Panc1 (cell line): ENCODE data around the gene ECI2. TPM values are rescaled to one million over a fixed set of nuclear protein-coding genes. Genes with fewer than 3 reads are reported as not detected.

ENCODE experiments used
- ATAC-seq: fragments of 200-7000 bp; cut with Tn5 transposase; 2 replicates; pipeline ENCODE4 v1.9.1; 2020; ENCODE audit warnings: mild to moderate bottlenecking, moderate library complexity
- BruUV-seq: library from RNA; stranded (reverse); fragments of 400-500 nt; replicated peaks from 2 replicates; lab custom pipeline; 2021; lab: Mats Ljungman, UMichigan
- CTCF ChIA-PET: fragments of 300-600 bp; sonication (Branson Sonifier 250); formaldehyde crosslinking; loops from one replicate; lab custom pipeline; 2022; ENCODE audit warnings: antibody characterized with exemption; lab: Charles Lee
- POLR2A ChIA-PET: fragments of 300-600 bp; sonication (Branson Sonifier 250); formaldehyde crosslinking; loops from one replicate; lab custom pipeline; 2022; ENCODE audit warnings: antibody characterized with exemption; lab: Charles Lee
- DNase-seq: peaks from one replicate; pipeline ENCODE4 v3.0.0-alpha.2; 2010; ENCODE audit warnings: low read depth, low spot score
- H3K27ac ChIP-seq: 2 replicates; pipeline ENCODE4 v1.5.1; 2011; ENCODE audit warnings: mild to moderate bottlenecking, low read length, inconsistent platforms
- H3K27me3 ChIP-seq: fragments of 200-500 bp; sonication (Bioruptor generic); 2 replicates; pipeline ENCODE4 v1.6.0; 2014; ENCODE audit warnings: low read length, inconsistent platforms; ENCODE audit not compliant: control insufficient read depth, insufficient read depth
- H3K36me3 ChIP-seq: fragments of 200-500 bp; sonication (Bioruptor generic); 2 replicates; pipeline ENCODE4 v1.5.1; 2014; ENCODE audit warnings: inconsistent platforms, mild to moderate bottlenecking, low read length, moderate library complexity; ENCODE audit not compliant: control insufficient read depth, insufficient read depth
- H3K4me1 ChIP-seq: 2 replicates; pipeline ENCODE4 v1.5.1; 2011; ENCODE audit warnings: inconsistent platforms, mild to moderate bottlenecking, low read length, moderate library complexity; ENCODE audit not compliant: control insufficient read depth, insufficient read depth
- H3K4me3 ChIP-seq, 2 experiments: 2 replicates each; pipeline ENCODE4 v1.5.1; 2011 to 2012; ENCODE audit warnings: low read depth in 2 of 2, low read length in 2 of 2, mild to moderate bottlenecking in 2 of 2, inconsistent platforms in 1 of 2, moderate library complexity in 1 of 2
- H3K9me3 ChIP-seq: fragments of 200-500 bp; sonication (Bioruptor generic); 2 replicates; pipeline ENCODE4 v1.5.1; 2014; ENCODE audit warnings: low read depth, mild to moderate bottlenecking, inconsistent platforms, low read length, moderate library complexity; ENCODE audit not compliant: control insufficient read depth, insufficient read depth
- POLR2AphosphoS5 ChIP-seq: IDR thresholded peaks from 2 replicates; pipeline ENCODE4 v1.6.1; 2012; ENCODE audit warnings: mild to moderate bottlenecking, low read depth, low read length, moderate library complexity
- SIN3A ChIP-seq: IDR thresholded peaks from 2 replicates; pipeline ENCODE4 v1.6.1; 2012; ENCODE audit warnings: low read depth, mild to moderate bottlenecking, low read length, moderate library complexity, borderline replicate concordance; ENCODE audit not compliant: insufficient read depth
- TCF7L2 ChIP-seq: IDR thresholded peaks from 2 replicates; pipeline ENCODE4 v1.6.1; 2011; ENCODE audit warnings: mild to moderate bottlenecking, low read depth, low read length, inconsistent platforms
- in situ Hi-C: cut with HindIII; loops from 2 replicates; pipeline ENCODE4 v1.10.0; 2016; ENCODE audit warnings: low sequenced_read_pairs, low pct_unique_long_range_greater_than_20kb
- intact Hi-C: fragments of 100-400 bp; cut with micrococcal nuclease; formaldehyde crosslinking; loops from one replicate; pipeline ENCODE4 v1.10.0; 2022; ENCODE audit not compliant: unreplicated experiment
- total RNA-seq: library from RNA; stranded (reverse); gene quantifications from one replicate; pipeline ENCODE4 v1.2.1, GENCODE V29; 2021; ENCODE audit not compliant: unreplicated experiment
- TF ChIP-seq, protein P1 (sequence below), 2 experiments: IDR thresholded peaks; 2 replicates each; pipeline ENCODE4 v1.6.1; 2011 to 2012; ENCODE audit warnings: low read depth in 2 of 2, control low read depth in 1 of 2, low read length in 1 of 2, mild to moderate bottlenecking in 1 of 2, moderate library complexity in 1 of 2; ENCODE audit not compliant: insufficient read depth in 1 of 2
- TF ChIP-seq, protein P2 (sequence below): fragments of 450-650 bp; IDR thresholded peaks from 2 replicates; pipeline ENCODE4 v1.5.1; 2017; ENCODE audit warnings: mild to moderate bottlenecking

The ECI2 gene
- total RNA-seq, 1 experiment from 2014 or later: 34.5 TPM

- no TSS peak for BruUV-seq
These were observed 34.7 kb downstream of the ECI2 start for GRCh38 chr6:4100655-4101054.

GRCh38 chr6:4093288-4093687 lies 42.1 kb downstream of the ECI2 start:
- Histone ChIP-seq H3K9me3 (no peaks in the 10 kb centered on the region), H3K4me1 (no peaks in the 10 kb centered on the region), H3K27ac (no peak overlapping the region), H3K36me3 (no peaks in the 10 kb centered on the region), H3K27me3 (no peaks in the 10 kb centered on the region), H3K4me3 (no peak overlapping the region)
- intact Hi-C loops (no loop called here), in situ Hi-C loops (no loop called here)
- CTCF ChIA-PET: interaction anchor here (0.6 kb wide), 1 partner anchor 9 kb away, joined by 3 read pairs; no protein-coding TSS in a partner anchor
- POLR2A ChIA-PET: no interaction called here
- no peak for ATAC-seq
- TF ChIP-seq SIN3A (no peak), TCF7L2 (no peak), POLR2AphosphoS5 (no peak)
- TF ChIP-seq, protein P1, sequence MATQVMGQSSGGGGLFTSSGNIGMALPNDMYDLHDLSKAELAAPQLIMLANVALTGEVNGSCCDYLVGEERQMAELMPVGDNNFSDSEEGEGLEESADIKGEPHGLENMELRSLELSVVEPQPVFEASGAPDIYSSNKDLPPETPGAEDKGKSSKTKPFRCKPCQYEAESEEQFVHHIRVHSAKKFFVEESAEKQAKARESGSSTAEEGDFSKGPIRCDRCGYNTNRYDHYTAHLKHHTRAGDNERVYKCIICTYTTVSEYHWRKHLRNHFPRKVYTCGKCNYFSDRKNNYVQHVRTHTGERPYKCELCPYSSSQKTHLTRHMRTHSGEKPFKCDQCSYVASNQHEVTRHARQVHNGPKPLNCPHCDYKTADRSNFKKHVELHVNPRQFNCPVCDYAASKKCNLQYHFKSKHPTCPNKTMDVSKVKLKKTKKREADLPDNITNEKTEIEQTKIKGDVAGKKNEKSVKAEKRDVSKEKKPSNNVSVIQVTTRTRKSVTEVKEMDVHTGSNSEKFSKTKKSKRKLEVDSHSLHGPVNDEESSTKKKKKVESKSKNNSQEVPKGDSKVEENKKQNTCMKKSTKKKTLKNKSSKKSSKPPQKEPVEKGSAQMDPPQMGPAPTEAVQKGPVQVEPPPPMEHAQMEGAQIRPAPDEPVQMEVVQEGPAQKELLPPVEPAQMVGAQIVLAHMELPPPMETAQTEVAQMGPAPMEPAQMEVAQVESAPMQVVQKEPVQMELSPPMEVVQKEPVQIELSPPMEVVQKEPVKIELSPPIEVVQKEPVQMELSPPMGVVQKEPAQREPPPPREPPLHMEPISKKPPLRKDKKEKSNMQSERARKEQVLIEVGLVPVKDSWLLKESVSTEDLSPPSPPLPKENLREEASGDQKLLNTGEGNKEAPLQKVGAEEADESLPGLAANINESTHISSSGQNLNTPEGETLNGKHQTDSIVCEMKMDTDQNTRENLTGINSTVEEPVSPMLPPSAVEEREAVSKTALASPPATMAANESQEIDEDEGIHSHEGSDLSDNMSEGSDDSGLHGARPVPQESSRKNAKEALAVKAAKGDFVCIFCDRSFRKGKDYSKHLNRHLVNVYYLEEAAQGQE (IDR thresholded peaks at IDR 0.05; ENCODE audit: insufficient read depth in 1 of 2, low read depth in 2 of 2, low read length in 1 of 2): no peak
- TF ChIP-seq, protein P2, sequence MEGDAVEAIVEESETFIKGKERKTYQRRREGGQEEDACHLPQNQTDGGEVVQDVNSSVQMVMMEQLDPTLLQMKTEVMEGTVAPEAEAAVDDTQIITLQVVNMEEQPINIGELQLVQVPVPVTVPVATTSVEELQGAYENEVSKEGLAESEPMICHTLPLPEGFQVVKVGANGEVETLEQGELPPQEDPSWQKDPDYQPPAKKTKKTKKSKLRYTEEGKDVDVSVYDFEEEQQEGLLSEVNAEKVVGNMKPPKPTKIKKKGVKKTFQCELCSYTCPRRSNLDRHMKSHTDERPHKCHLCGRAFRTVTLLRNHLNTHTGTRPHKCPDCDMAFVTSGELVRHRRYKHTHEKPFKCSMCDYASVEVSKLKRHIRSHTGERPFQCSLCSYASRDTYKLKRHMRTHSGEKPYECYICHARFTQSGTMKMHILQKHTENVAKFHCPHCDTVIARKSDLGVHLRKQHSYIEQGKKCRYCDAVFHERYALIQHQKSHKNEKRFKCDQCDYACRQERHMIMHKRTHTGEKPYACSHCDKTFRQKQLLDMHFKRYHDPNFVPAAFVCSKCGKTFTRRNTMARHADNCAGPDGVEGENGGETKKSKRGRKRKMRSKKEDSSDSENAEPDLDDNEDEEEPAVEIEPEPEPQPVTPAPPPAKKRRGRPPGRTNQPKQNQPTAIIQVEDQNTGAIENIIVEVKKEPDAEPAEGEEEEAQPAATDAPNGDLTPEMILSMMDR: no peak
- no peak for DNase-seq
- no TSS peak for BruUV-seq

More at GRCh38 chr6:4100655-4101054, 34.7 kb downstream of the ECI2 start:
- DNase-seq: no peak
- TF ChIP-seq SIN3A: no peak
- TF ChIP-seq POLR2AphosphoS5: no peak
- TF ChIP-seq TCF7L2: no peak
- TF ChIP-seq, protein P2: no peak
- TF ChIP-seq, protein P1 (IDR thresholded peaks at IDR 0.05; ENCODE audit: insufficient read depth in 1 of 2, low read depth in 2 of 2, low read length in 1 of 2): no peak
- ChIA-PET CTCF (no interaction called here), POLR2A (no interaction called here)
- intact Hi-C loops (no loop called here), in situ Hi-C loops (no loop called here)
- Histone ChIP-seq H3K36me3 (no peaks in the 10 kb centered on the region), H3K27me3 (no peaks in the 10 kb centered on the region), H3K9me3 (no peaks in the 10 kb centered on the region), H3K4me3 (no peak overlapping the region), H3K27ac (no peak overlapping the region), H3K4me1 (no peaks in the 10 kb centered on the region)
- ATAC-seq: no peak
